HEK293 (cell line): ENCODE results near the gene CTDNEP1.
A peak's percentile ranks its signal among the peaks of the same experiment; 100 is the strongest.

Source experiments
- GFI1B ChIP-seq: fragments of 450-650 bp; formaldehyde crosslinking; IDR thresholded peaks from 2 replicates; pipeline ENCODE4 v1.5.1; 2016; ENCODE audit warnings: missing biosample characterization, missing genetic modification characterization
- GLI2 ChIP-seq: fragments of 450-650 bp; formaldehyde crosslinking; IDR thresholded peaks from 2 replicates; pipeline ENCODE4; 2017; ENCODE audit warnings: missing biosample characterization, missing genetic modification characterization, low read depth, borderline replicate concordance
- KLF1 ChIP-seq: fragments of 450-650 bp; formaldehyde crosslinking; IDR thresholded peaks from 2 replicates; pipeline ENCODE4 v1.5.1; 2016; ENCODE audit warnings: missing biosample characterization, missing genetic modification characterization
- SETDB1 ChIP-seq: IDR thresholded peaks from one replicate; pipeline ENCODE4 v1.6.1; 2017; ENCODE audit warnings: mild to moderate bottlenecking, low read length, moderate library complexity, mixed read lengths; ENCODE audit not compliant: insufficient read length
- SP2 ChIP-seq: fragments of 450-650 bp; formaldehyde crosslinking; IDR thresholded peaks from 2 replicates; pipeline ENCODE4 v1.5.1; 2016; ENCODE audit warnings: missing biosample characterization, missing genetic modification characterization
- ZBTB7A ChIP-seq: fragments of 450-650 bp; formaldehyde crosslinking; IDR thresholded peaks from 2 replicates; pipeline ENCODE4 v1.5.1; 2016; ENCODE audit warnings: low read depth, missing biosample characterization, missing genetic modification characterization
- ZEB2 ChIP-seq: fragments of 450-650 bp; formaldehyde crosslinking; IDR thresholded peaks from 2 replicates; pipeline ENCODE4 v1.5.1; 2016; ENCODE audit warnings: missing biosample characterization, missing genetic modification characterization
- ZFP41 ChIP-seq: fragments of 450-650 bp; formaldehyde crosslinking; IDR thresholded peaks from 2 replicates; pipeline ENCODE4 v1.5.1; 2016; ENCODE audit warnings: missing biosample characterization, missing genetic modification characterization, borderline replicate concordance
- ZNF140 ChIP-seq: fragments of 450-650 bp; formaldehyde crosslinking; IDR thresholded peaks from 2 replicates; pipeline ENCODE4 v1.5.1; 2016; ENCODE audit warnings: missing biosample characterization, missing genetic modification characterization
- ZNF155 ChIP-seq: fragments of 450-650 bp; formaldehyde crosslinking; IDR thresholded peaks from 2 replicates; pipeline ENCODE4 v1.5.1; 2016; ENCODE audit warnings: missing biosample characterization, missing genetic modification characterization
- ZNF184 ChIP-seq: fragments of 450-650 bp; IDR thresholded peaks from 2 replicates; pipeline ENCODE4 v1.5.1; 2018; ENCODE audit warnings: missing biosample characterization, mild to moderate bottlenecking, missing genetic modification characterization
- ZNF221 ChIP-seq: fragments of 450-650 bp; formaldehyde crosslinking; IDR thresholded peaks from 2 replicates; pipeline ENCODE4 v1.5.1; 2017; ENCODE audit warnings: missing biosample characterization, missing genetic modification characterization, borderline replicate concordance
- ZNF24 ChIP-seq: fragments of 450-650 bp; formaldehyde crosslinking; IDR thresholded peaks from 2 replicates; pipeline ENCODE4 v1.5.1; 2016; ENCODE audit warnings: missing biosample characterization, missing genetic modification characterization
- ZNF433 ChIP-seq: fragments of 450-650 bp; formaldehyde crosslinking; IDR thresholded peaks from 2 replicates; pipeline ENCODE4 v1.5.1; 2016; ENCODE audit warnings: missing biosample characterization, missing genetic modification characterization, low read depth
- ZNF501 ChIP-seq: fragments of 450-650 bp; formaldehyde crosslinking; IDR thresholded peaks from 2 replicates; pipeline ENCODE4 v1.5.1; 2016; ENCODE audit warnings: missing biosample characterization, missing genetic modification characterization
- ZNF510 ChIP-seq: fragments of 450-650 bp; formaldehyde crosslinking; IDR thresholded peaks from 2 replicates; pipeline ENCODE4 v1.5.1; 2018; ENCODE audit warnings: mild to moderate bottlenecking, missing genetic modification characterization, missing biosample characterization; ENCODE audit not compliant: insufficient replicate concordance
- ZNF530 ChIP-seq: fragments of 450-650 bp; formaldehyde crosslinking; IDR thresholded peaks from 2 replicates; pipeline ENCODE4 v1.5.1; 2016; ENCODE audit warnings: low read depth, missing biosample characterization, missing genetic modification characterization
- ZNF561 ChIP-seq: fragments of 450-650 bp; IDR thresholded peaks from 2 replicates; pipeline ENCODE4 v1.5.1; 2018; ENCODE audit warnings: missing biosample characterization, missing genetic modification characterization, borderline replicate concordance
- ZNF600 ChIP-seq: fragments of 450-650 bp; formaldehyde crosslinking; IDR thresholded peaks from 2 replicates; pipeline ENCODE4 v1.5.1; 2016; ENCODE audit warnings: missing biosample characterization, missing genetic modification characterization
- ZNF610 ChIP-seq: fragments of 450-650 bp; formaldehyde crosslinking; IDR thresholded peaks from 2 replicates; pipeline ENCODE4 v1.5.1; 2016; ENCODE audit warnings: missing biosample characterization, missing genetic modification characterization, borderline replicate concordance
- ZNF658 ChIP-seq: fragments of 450-650 bp; formaldehyde crosslinking; IDR thresholded peaks from 2 replicates; pipeline ENCODE4; 2016; ENCODE audit warnings: missing biosample characterization, missing genetic modification characterization
- ZNF660 ChIP-seq: fragments of 450-650 bp; IDR thresholded peaks from 2 replicates; pipeline ENCODE4 v1.5.1; 2018; ENCODE audit warnings: missing biosample characterization, mild to moderate bottlenecking, missing genetic modification characterization
- ZNF776 ChIP-seq: fragments of 450-650 bp; formaldehyde crosslinking; IDR thresholded peaks from 2 replicates; pipeline ENCODE4 v1.5.0; 2017; ENCODE audit warnings: missing biosample characterization, missing genetic modification characterization, borderline replicate concordance
- ZNF837 ChIP-seq: fragments of 450-650 bp; formaldehyde crosslinking; IDR thresholded peaks from 2 replicates; pipeline ENCODE4 v1.5.1; 2016; ENCODE audit warnings: missing biosample characterization, missing genetic modification characterization
- ZSCAN23 ChIP-seq: fragments of 450-650 bp; formaldehyde crosslinking; IDR thresholded peaks from 2 replicates; pipeline ENCODE4 v1.5.1; 2016; ENCODE audit warnings: missing biosample characterization, missing genetic modification characterization
- TF ChIP-seq, protein P1 (sequence below): IDR thresholded peaks from 2 replicates; pipeline ENCODE4 v1.6.1; 2011; ENCODE audit warnings: mild to moderate bottlenecking, low read depth, low read length, borderline replicate concordance
- TF ChIP-seq, protein P2 (sequence below): fragments of 450-650 bp; formaldehyde crosslinking; IDR thresholded peaks from 2 replicates; pipeline ENCODE4 v1.5.1; 2016; ENCODE audit warnings: missing biosample characterization, missing genetic modification characterization
- TF ChIP-seq, protein P3 (sequence below): fragments of 450-650 bp; formaldehyde crosslinking; IDR thresholded peaks from 2 replicates; pipeline ENCODE4 v1.5.1; 2016; ENCODE audit warnings: missing biosample characterization, missing genetic modification characterization
- TF ChIP-seq, protein P4 (sequence below): fragments of 450-650 bp; formaldehyde crosslinking; IDR thresholded peaks from 2 replicates; pipeline ENCODE4 v1.5.1; 2017; ENCODE audit warnings: missing biosample characterization, missing genetic modification characterization
- TF ChIP-seq, protein P5 (sequence below): fragments of 450-650 bp; formaldehyde crosslinking; IDR thresholded peaks from 2 replicates; pipeline ENCODE4 v1.5.1; 2016; ENCODE audit warnings: missing biosample characterization, missing genetic modification characterization

CTDNEP1 gene

DNA sequence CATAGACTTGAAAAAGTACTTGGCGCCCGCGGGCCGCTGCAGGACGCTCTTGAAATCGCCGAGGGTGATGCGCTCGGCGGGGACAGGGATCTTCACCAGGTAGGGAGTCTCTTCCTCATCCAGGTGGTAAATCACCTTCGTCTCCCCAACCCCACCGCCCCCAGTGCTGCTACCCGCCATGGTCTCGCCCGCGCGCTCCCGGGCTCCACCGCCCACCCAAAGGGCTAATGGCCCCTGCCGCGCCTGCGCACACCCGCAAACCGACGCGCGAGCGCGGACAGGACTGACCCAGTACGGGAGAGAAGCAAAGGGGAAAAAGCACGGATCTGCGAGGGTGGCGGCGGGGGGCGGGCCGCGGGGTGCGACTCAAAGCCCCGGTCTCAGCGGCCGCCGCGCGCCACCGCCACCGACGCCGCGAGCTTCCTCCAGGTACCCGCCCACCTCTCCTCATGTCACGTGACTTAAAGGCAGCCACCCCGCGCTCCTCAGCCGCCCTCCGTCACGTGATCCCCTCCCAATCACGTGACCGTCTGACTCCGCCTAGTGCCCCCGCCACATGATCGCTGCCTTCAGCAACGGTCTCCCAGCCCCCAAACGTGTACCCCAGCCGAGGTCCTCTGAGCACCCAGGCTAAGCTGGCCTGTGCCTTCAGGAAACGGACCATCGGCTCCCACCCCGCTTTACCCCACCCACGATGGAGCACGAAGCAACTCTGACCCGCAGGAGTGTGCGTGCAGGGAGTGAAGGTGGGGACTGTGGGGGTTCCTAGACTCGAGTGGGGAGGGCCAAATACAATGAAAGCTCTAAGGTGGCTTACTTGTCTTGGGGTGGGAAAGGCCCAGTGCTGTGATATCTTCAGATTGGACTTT is 17.2 kb downstream of the CTDNEP1 start, which contains the start of gene DVL2 (continued):
- TF ChIP-seq, protein P1, sequence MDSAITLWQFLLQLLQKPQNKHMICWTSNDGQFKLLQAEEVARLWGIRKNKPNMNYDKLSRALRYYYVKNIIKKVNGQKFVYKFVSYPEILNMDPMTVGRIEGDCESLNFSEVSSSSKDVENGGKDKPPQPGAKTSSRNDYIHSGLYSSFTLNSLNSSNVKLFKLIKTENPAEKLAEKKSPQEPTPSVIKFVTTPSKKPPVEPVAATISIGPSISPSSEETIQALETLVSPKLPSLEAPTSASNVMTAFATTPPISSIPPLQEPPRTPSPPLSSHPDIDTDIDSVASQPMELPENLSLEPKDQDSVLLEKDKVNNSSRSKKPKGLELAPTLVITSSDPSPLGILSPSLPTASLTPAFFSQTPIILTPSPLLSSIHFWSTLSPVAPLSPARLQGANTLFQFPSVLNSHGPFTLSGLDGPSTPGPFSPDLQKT: no peak
- TF ChIP-seq, protein P2, sequence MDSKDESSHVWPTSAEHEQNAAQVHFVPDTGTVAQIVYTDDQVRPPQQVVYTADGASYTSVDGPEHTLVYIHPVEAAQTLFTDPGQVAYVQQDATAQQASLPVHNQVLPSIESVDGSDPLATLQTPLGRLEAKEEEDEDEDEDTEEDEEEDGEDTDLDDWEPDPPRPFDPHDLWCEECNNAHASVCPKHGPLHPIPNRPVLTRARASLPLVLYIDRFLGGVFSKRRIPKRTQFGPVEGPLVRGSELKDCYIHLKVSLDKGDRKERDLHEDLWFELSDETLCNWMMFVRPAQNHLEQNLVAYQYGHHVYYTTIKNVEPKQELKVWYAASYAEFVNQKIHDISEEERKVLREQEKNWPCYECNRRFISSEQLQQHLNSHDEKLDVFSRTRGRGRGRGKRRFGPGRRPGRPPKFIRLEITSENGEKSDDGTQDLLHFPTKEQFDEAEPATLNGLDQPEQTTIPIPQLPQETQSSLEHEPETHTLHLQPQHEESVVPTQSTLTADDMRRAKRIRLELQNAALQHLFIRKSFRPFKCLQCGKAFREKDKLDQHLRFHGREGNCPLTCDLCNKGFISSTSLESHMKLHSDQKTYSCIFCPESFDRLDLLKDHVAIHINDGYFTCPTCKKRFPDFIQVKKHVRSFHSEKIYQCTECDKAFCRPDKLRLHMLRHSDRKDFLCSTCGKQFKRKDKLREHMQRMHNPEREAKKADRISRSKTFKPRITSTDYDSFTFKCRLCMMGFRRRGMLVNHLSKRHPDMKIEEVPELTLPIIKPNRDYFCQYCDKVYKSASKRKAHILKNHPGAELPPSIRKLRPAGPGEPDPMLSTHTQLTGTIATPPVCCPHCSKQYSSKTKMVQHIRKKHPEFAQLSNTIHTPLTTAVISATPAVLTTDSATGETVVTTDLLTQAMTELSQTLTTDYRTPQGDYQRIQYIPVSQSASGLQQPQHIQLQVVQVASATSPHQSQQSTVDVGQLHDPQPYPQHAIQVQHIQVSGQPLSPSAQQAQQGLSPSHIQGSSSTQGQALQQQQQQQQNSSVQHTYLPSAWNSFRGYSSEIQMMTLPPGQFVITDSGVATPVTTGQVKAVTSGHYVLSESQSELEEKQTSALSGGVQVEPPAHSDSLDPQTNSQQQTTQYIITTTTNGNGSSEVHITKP (tag by site-specific recombination): peak; percentile 99
- TF ChIP-seq ZNF776 (tag by site-specific recombination): no peak
- TF ChIP-seq ZNF501: peak; percentile 91
- no peak for TF ChIP-seq ZFP41 (tag by site-specific recombination)
- TF ChIP-seq ZNF24: peak; percentile 99
- no peak for TF ChIP-seq ZNF600
- peak; percentile 69; the same call in 1 of the 2 replicates for TF ChIP-seq ZNF530 (tag by site-specific recombination)
- TF ChIP-seq, protein P3, sequence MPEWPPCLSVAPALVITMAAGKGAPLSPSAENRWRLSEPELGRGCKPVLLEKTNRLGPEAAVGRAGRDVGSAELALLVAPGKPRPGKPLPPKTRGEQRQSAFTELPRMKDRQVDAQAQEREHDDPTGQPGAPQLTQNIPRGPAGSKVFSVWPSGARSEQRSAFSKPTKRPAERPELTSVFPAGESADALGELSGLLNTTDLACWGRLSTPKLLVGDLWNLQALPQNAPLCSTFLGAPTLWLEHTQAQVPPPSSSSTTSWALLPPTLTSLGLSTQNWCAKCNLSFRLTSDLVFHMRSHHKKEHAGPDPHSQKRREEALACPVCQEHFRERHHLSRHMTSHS (tag by site-specific recombination): peak; percentile 80; the same call in 1 of the 2 replicates
- peak; percentile 91 for TF ChIP-seq KLF1 (tag by site-specific recombination)
- TF ChIP-seq ZBTB7A (tag by site-specific recombination): no peak; the same call in 1 of the 2 replicates
- 0 out of 2 replicates have a peak, but pooled peaks have one; percentile 45 for TF ChIP-seq ZNF433
- no peak for TF ChIP-seq ZNF155 (tag by site-specific recombination)
- TF ChIP-seq SP2 (tag by site-specific recombination): peak; percentile 88
- TF ChIP-seq ZNF837: 0 out of 2 replicates have a peak, but pooled peaks have one; percentile 25
- peak; percentile 36; the same call in 1 of the 2 replicates for TF ChIP-seq ZNF660
- TF ChIP-seq ZNF610 (tag by site-specific recombination): peak; percentile 92
- TF ChIP-seq, protein P4, sequence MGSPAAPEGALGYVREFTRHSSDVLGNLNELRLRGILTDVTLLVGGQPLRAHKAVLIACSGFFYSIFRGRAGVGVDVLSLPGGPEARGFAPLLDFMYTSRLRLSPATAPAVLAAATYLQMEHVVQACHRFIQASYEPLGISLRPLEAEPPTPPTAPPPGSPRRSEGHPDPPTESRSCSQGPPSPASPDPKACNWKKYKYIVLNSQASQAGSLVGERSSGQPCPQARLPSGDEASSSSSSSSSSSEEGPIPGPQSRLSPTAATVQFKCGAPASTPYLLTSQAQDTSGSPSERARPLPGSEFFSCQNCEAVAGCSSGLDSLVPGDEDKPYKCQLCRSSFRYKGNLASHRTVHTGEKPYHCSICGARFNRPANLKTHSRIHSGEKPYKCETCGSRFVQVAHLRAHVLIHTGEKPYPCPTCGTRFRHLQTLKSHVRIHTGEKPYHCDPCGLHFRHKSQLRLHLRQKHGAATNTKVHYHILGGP (tag by site-specific recombination): no peak
- TF ChIP-seq ZNF140 (tag by site-specific recombination): no peak; the same call in none of the 2 replicates
- TF ChIP-seq ZNF658: peak; percentile 92; the same call in 1 of the 2 replicates
- 0 out of 2 replicates have a peak, but pooled peaks have one; percentile 24 for TF ChIP-seq ZNF184 (tag by site-specific recombination)
- no peak for TF ChIP-seq SETDB1
- TF ChIP-seq, protein P5, sequence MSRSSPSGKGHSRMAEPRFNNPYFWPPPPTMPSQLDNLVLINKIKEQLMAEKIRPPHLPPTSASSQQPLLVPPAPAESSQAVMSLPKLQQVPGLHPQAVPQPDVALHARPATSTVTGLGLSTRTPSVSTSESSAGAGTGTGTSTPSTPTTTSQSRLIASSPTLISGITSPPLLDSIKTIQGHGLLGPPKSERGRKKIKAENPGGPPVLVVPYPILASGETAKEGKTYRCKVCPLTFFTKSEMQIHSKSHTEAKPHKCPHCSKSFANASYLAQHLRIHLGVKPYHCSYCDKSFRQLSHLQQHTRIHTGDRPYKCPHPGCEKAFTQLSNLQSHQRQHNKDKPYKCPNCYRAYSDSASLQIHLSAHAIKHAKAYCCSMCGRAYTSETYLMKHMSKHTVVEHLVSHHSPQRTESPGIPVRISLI (tag by site-specific recombination): no peak
- no peak for TF ChIP-seq GLI2 (tag by site-specific recombination)
- peak; percentile 85; the same call in 1 of the 2 replicates for TF ChIP-seq ZNF561 (tag by site-specific recombination)
- TF ChIP-seq GFI1B: peak; percentile 42; the same call in 1 of the 2 replicates
- no peak for TF ChIP-seq ZNF510 (tag by site-specific recombination)
- peak; percentile 91; the same call in 1 of the 2 replicates for TF ChIP-seq ZNF221 (tag by site-specific recombination)
- TF ChIP-seq ZEB2 (tag by site-specific recombination): peak; percentile 87
- 0 out of 2 replicates have a peak, but pooled peaks have one; percentile 57 for TF ChIP-seq ZSCAN23 (tag by site-specific recombination)
